GM23338 (cell line): ENCODE measurements around the gene RAP1GAP. TPM values are rescaled to one million over a fixed set of nuclear protein-coding genes. Genes with fewer than 3 reads are reported as not detected.

Experiments
- ATAC-seq: fragments of 200-7000 bp; cut with Tn5 transposase; 3 replicates; pipeline ENCODE4 v1.9.1; 2020
- DNase-seq: peaks from one replicate; pipeline ENCODE4 v3.0.0-alpha.2; 2015; ENCODE audit warnings: low spot score
- H2AFZ ChIP-seq: fragments of 200-600 bp; sonication (generic); 2 replicates; pipeline ENCODE4 v1.8.0; 2016; ENCODE audit warnings: antibody characterized with exemption, mild to moderate bottlenecking, moderate library complexity
- H3F3A ChIP-seq: fragments of 200-600 bp; sonication (generic); replicated peaks from 2 replicates; pipeline ENCODE4 v1.8.0; 2017; ENCODE audit warnings: antibody characterized with exemption, mixed run types, low read depth
- H3K27ac ChIP-seq: fragments of 200-600 bp; sonication (generic); 2 replicates; pipeline ENCODE4 v1.6.1; 2016; ENCODE audit warnings: low read depth
- H3K27me3 ChIP-seq: fragments of 200-600 bp; sonication (generic); 2 replicates; pipeline ENCODE4 v1.8.0; 2016; ENCODE audit warnings: mild to moderate bottlenecking, mixed run types, moderate library complexity; ENCODE audit not compliant: insufficient read depth
- H3K36me3 ChIP-seq: fragments of 200-600 bp; sonication (generic); 2 replicates; pipeline ENCODE4 v1.8.0; 2016; ENCODE audit warnings: mild to moderate bottlenecking; ENCODE audit not compliant: insufficient read depth
- H3K4me1 ChIP-seq: fragments of 200-600 bp; sonication (generic); 2 replicates; pipeline ENCODE4 v1.8.0; 2016; ENCODE audit warnings: mild to moderate bottlenecking, moderate library complexity; ENCODE audit not compliant: insufficient read depth
- H3K4me2 ChIP-seq: fragments of 200-600 bp; sonication (generic); 2 replicates; pipeline ENCODE4 v1.7.1; 2017; ENCODE audit warnings: mixed run types
- H3K4me3 ChIP-seq: fragments of 200-600 bp; sonication (generic); 2 replicates; pipeline ENCODE4 v1.6.1; 2016; ENCODE audit warnings: mixed run types
- H3K79me2 ChIP-seq: fragments of 200-600 bp; sonication (generic); replicated peaks from 2 replicates; pipeline ENCODE4 v1.8.0; 2017; ENCODE audit warnings: mild to moderate bottlenecking; ENCODE audit not compliant: insufficient read depth
- H3K9me2 ChIP-seq: fragments of 200-600 bp; sonication (generic); 2 replicates; pipeline ENCODE4 v1.8.0; 2017; ENCODE audit not compliant: insufficient read depth
- H4K20me1 ChIP-seq: fragments of 200-600 bp; sonication (generic); replicated peaks from 2 replicates; pipeline ENCODE4 v1.8.0; 2017; ENCODE audit warnings: mild to moderate bottlenecking; ENCODE audit not compliant: insufficient read depth
- H3K27ac Mint-ChIP-seq: 2 replicates; pipeline ENCODE4 v1.8.0; 2020; ENCODE audit warnings: inconsistent platforms, mild to moderate bottlenecking, moderate library complexity, mixed read lengths
- H3K27me3 Mint-ChIP-seq: 3 replicates; pipeline ENCODE4 v1.8.0; 2022; ENCODE audit warnings: low read depth, mild to moderate bottlenecking, moderate library complexity, mixed read lengths, inconsistent platforms; ENCODE audit not compliant: insufficient read depth, poor library complexity
- H3K36me3 Mint-ChIP-seq: 3 replicates; pipeline ENCODE4 v1.8.0; 2021; ENCODE audit warnings: low read depth, mild to moderate bottlenecking, inconsistent platforms, moderate library complexity, mixed read lengths
- H3K4me1 Mint-ChIP-seq: 3 replicates; pipeline ENCODE4 v1.8.0; 2020; ENCODE audit warnings: mild to moderate bottlenecking, inconsistent platforms, mixed read lengths
- H3K4me3 Mint-ChIP-seq: 3 replicates; pipeline ENCODE4 v1.8.0; 2021; ENCODE audit warnings: moderate library complexity, mild to moderate bottlenecking, inconsistent platforms, mixed read lengths
- H3K9me3 Mint-ChIP-seq: 3 replicates; pipeline ENCODE4 v1.8.0; 2020; ENCODE audit warnings: moderate library complexity, mild to moderate bottlenecking, inconsistent platforms, mixed read lengths
- CREB1 ChIP-seq: fragments of 250-450 bp; sonication (Bioruptor Pico); IDR thresholded peaks from 2 replicates; pipeline ENCODE4 v1.5.0; 2020; ENCODE audit warnings: low read depth, mild to moderate bottlenecking, moderate library complexity
- ETS1 ChIP-seq: IDR thresholded peaks from 2 replicates; pipeline ENCODE4 v1.6.1; 2016; ENCODE audit warnings: antibody characterized with exemption
- EZH2 ChIP-seq: fragments of 200-600 bp; sonication (generic); IDR thresholded peaks from one replicate; pipeline ENCODE4 v1.8.0; 2017; ENCODE audit warnings: antibody characterized with exemption, mild to moderate bottlenecking, low read depth; ENCODE audit not compliant: unreplicated experiment
- EZH2phosphoT487 ChIP-seq: fragments of 200-600 bp; sonication (generic); IDR thresholded peaks from one replicate; pipeline ENCODE4 v1.8.1; 2018; ENCODE audit warnings: antibody characterized with exemption; ENCODE audit not compliant: unreplicated experiment
- JUNB ChIP-seq: IDR thresholded peaks from one replicate; pipeline ENCODE4 v1.6.1; 2016; ENCODE audit warnings: antibody characterized with exemption; ENCODE audit not compliant: unreplicated experiment
- NANOG ChIP-seq: IDR thresholded peaks from 2 replicates; pipeline ENCODE4 v1.6.1; 2016; ENCODE audit warnings: antibody characterized with exemption, borderline replicate concordance
- REST ChIP-seq: IDR thresholded peaks from one replicate; pipeline ENCODE4 v1.6.1; 2018; ENCODE audit warnings: antibody characterized with exemption; ENCODE audit not compliant: unreplicated experiment
- STAT1 ChIP-seq: IDR thresholded peaks from one replicate; pipeline ENCODE4 v1.6.1; 2016; ENCODE audit warnings: antibody characterized with exemption; ENCODE audit not compliant: unreplicated experiment
- ZNF114 ChIP-seq: fragments of 250-450 bp; sonication (Bioruptor Pico); IDR thresholded peaks from 2 replicates; pipeline ENCODE4 v1.5.0; 2020; ENCODE audit warnings: mild to moderate bottlenecking, moderate library complexity
- ZNF331 ChIP-seq: fragments of 250-450 bp; sonication (Bioruptor Pico); IDR thresholded peaks from 2 replicates; pipeline ENCODE4 v1.5.0; 2020; ENCODE audit warnings: low read depth, mild to moderate bottlenecking, moderate library complexity
- polyA plus RNA-seq: library from polyadenylated mRNA; unstranded; fragments of >200 nt; fragmentation: Nextera tagmentation; extraction: Ambion mirVana; gene quantifications from 2 replicates; pipeline ENCODE4 v1.2.1, GENCODE V29; 2016
- total RNA-seq: library from RNA; depleted of rRNA; stranded (reverse); fragments of >200 nt; shearing (Covaris generic); gene quantifications from 2 replicates; pipeline ENCODE4 v1.2.3, GENCODE V29; 2014

Gene RAP1GAP
- total and polyA plus RNA-seq, 2 experiments from 2014 or later = 4.3 to 6.6 TPM

- no peak for TF ChIP-seq ETS1
These were observed 42.2 kb downstream of the RAP1GAP start (continued) for GRCh38 chr1:21626921-21627339.

GRCh38 chr1:21625390-21626190, 43.6 kb downstream of the RAP1GAP start:
- DNase-seq (no peak), ATAC-seq (no peak)
- no peak overlapping the region for H3K27ac ChIP-seq
- no peaks in the 10 kb centered on the region for H3K36me3 ChIP-seq
- no peak overlapping the region for H2AFZ ChIP-seq
- no peaks in the 10 kb centered on the region for H3K9me2 ChIP-seq
- H3K4me3 Mint-ChIP-seq = no peak overlapping the region
- peaks cover 7% of the 10 kb centered on the region; the same call in 1 of the 2 replicates for H3F3A ChIP-seq
- H3K79me2 ChIP-seq = no peaks in the 10 kb centered on the region
- H3K27me3 ChIP-seq = peaks cover 7% of the 10 kb centered on the region
- peaks cover 14% of the 10 kb centered on the region for H3K27me3 Mint-ChIP-seq
- H3K4me1 ChIP-seq = peaks cover 30% of the 10 kb centered on the region
- no peaks in the 10 kb centered on the region for H3K9me3 Mint-ChIP-seq
- H3K4me1 Mint-ChIP-seq = peaks cover 25% of the 10 kb centered on the region
- H4K20me1 ChIP-seq = no peaks in the 10 kb centered on the region; the same call in 1 of the 2 replicates
- no peak overlapping the region for H3K4me3 ChIP-seq
- H3K27ac Mint-ChIP-seq = no peak overlapping the region
- H3K36me3 Mint-ChIP-seq = no peaks in the 10 kb centered on the region; the same call in 2 of the 3 replicates
- no peak for TF ChIP-seq CREB1 (CRISPR knock-in tag)
- no peak for TF ChIP-seq JUNB
- TF ChIP-seq EZH2phosphoT487 = no peak
- TF ChIP-seq EZH2 = no peak
- no peak for TF ChIP-seq REST
- no peak for TF ChIP-seq ZNF331 (CRISPR knock-in tag)
- TF ChIP-seq NANOG = no peak
- no peak for TF ChIP-seq ETS1
- TF ChIP-seq STAT1 = no peak
- no peak for TF ChIP-seq ZNF114
- H3K4me2 ChIP-seq = no peak overlapping the region
